HG02840 (cell line): ENCODE data around the gene UBE2D2.
"Not testable (repeated sequence)": the region's sequence is repeated elsewhere in the genome, so short reads cannot be mapped to it uniquely, and the experiment has no call there.

Source experiments
- ATAC-seq: cut with Tn5 transposase; IDR thresholded peaks from one replicate; pipeline ENCODE4 v1.9.1; 2021; ENCODE audit warnings: mild to moderate bottlenecking, moderate library complexity, moderate number of reproducible peaks; ENCODE audit not compliant: unreplicated experiment, low FRiP score

UBE2D2 gene

GRCh38 chr5:139578325-139578724 lies 17.2 kb downstream of the UBE2D2 start:
- ATAC-seq, result no peak

DNA sequence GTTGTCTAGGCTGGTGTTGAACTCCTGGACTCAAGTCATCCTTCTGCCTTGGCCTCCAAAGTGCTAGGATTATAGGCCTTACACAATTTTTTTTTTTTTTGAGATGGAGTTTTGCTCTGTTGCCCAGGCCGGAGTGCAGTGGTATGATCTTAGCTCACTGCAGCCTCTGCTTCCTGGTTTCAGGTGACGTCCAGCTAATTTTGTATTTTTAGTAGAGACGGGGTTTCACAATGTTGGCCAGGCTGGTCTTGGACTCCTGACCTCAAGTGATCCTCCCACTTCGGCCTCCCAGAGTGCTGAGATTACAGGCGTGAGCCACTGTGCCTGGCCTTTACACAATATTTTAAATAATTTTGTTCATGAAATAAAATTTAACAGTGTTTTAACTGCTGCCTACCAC lies 21.0 kb downstream of the UBE2D2 start:
- ATAC-seq, result not testable (repeated sequence)

DNA sequence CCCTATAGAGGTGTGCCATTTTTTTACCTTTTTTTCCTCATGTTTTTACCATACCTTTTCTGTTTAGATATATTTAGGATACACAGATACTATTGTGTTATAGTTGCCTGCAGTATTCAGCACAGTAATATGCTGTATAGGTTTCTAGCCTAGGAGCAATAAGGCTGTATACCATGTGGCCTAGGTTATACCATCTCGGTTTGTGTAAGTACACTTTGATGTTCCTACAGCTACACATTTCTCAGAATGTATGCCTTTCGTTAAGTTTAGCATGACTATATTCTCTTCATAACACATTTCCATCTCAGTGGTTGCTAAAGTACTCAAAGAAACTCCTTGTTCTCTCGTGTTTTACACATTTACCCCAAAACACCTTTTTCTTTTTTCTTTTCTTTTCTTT lies 23.0 kb downstream of the UBE2D2 start:
- ATAC-seq, result no peak

DNA sequence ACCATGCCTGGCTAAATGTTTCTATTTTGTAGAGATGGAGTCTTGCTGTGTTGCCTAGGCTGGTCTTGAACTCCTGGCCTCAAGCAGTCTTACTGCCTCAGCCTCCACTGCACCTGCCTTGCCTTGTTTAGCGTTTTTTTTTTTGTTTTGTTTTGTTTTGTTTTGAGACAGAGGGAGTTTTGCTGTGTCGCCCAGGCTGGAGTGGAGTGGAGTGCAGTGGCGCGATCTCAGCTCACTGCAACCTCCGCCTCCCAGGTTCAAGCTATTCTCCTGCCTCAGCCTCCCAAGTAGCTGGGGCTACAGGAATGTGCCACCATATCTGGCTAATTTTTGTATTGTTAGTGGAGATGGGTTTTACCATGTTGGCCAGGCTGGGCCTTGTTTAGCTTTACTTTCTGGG lies 27.0 kb downstream of the UBE2D2 start:
- ATAC-seq, result not testable (repeated sequence)

- ATAC-seq, result no peak
These were observed 27.8 kb downstream of the UBE2D2 start for GRCh38 chr5:139588962-139589361.

DNA sequence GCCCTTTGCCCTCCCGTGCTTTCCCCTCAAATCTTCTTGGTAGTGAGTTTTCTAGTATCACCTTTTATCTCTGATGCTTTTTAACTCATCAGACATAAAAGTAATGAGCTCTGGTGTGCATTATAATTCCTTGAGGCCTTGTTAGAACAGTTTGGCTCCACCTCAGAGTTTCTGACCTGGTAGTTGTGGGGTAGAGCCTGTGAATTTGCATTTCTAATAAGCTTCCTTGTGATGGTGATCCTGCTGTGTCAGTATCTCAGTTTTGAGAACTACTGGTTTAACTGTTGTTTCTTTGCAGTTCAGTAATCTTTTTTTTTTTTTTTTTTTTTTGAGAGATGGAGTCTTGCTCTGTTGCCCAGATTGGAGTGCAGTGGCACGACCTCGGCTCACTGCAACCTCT lies 31.1 kb downstream of the UBE2D2 start:
- no peak for ATAC-seq

- not testable (repeated sequence) for ATAC-seq
These were observed 31.9 kb downstream of the UBE2D2 start for GRCh38 chr5:139593076-139593475.

- no peak for ATAC-seq
These were observed 32.7 kb downstream of the UBE2D2 start for GRCh38 chr5:139593716-139594319.

DNA sequence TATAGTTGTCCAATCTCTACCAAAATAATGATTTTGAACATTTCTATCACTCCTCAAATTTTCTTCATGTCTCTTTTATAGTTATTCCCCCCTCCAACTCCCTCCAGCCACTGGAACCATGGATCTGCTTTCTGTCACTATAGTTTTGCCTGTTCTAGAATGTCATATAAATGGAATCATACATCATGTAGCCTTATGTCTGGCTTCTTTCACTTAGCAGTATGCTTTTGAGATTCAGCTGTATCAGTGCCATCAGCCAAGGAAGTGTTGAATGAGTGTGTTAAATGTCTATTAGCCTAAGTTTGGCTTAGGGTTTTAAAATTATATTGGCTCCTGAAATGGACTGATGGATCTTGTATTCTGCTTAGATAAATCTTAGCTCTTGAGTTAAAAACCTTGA lies 36.0 kb downstream of the UBE2D2 start:
- ATAC-seq, result no peak

- not testable (repeated sequence) for ATAC-seq
These were observed 37.4 kb downstream of the UBE2D2 start for GRCh38 chr5:139598601-139598965.

DNA sequence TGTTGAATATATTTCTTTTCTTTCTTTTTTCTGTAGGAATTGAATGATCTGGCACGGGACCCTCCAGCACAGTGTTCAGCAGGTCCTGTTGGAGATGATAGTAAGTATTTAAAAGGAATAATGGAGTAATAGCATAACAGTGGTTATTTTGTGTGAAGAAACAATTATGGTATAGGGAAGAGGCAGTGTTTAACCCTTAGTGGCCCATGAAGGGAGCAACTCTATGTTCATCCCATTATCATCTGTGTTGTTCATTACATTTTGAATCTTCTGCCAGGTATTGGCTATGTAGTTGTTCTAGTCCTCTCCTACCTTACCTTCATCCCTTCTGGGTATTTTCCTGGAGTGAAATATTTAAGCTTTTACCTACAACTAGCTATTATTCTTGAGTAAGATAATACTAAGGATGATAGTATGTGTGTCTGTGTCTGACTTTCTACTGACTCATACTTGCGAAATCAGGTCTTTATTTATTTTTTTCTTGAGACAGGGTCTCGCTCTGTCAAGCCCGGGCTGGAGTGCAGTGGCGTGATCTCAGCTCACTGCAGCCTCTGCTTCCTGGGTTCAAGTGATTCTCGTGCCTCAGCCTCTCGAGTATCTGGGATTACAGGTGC lies 39.3 kb downstream of the UBE2D2 start:
- ATAC-seq, result no peak

DNA sequence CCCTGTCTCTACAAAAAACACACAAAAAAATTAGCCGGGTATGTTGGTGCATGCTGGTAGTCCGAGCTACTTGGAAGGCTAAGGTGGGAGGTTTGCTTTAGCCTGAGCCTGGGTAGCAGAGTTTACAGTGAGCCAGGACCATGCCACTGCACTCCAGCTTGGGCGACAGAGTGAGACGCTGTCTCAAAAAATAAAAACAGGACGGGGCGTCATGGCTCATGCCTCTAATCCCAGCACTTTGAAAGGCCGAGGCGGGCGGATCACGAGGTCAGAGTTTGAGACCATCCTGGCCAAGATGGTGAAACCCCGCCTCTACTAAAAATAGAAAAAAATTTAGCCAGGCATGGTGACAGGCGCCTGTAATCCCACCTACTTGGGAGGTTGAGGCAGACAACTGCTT lies 40.3 kb downstream of the UBE2D2 start:
- ATAC-seq, result no peak

- not testable (repeated sequence) for ATAC-seq
These were observed 40.8 kb downstream of the UBE2D2 start for GRCh38 chr5:139601948-139602347.

DNA sequence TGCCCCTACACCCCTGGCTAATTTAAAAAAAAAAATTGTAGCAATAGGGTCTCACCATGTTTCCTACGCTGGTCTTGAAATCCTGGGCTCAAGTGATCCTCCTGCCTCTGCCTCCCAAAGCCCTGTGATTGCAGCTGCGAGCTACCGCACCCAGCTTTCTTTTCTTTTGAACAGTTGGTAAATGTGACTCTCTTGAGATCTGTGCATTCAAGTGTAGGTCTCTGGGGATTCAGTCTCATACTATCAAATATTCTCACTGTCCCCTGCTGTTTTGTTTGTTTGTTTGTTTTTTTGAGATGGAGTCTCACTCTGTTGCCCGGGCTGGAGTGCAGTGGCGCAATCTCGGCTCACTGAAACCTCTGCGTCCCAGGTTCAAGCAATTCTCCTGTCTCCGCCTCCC lies 44.7 kb downstream of the UBE2D2 start:
- no peak for ATAC-seq

DNA sequence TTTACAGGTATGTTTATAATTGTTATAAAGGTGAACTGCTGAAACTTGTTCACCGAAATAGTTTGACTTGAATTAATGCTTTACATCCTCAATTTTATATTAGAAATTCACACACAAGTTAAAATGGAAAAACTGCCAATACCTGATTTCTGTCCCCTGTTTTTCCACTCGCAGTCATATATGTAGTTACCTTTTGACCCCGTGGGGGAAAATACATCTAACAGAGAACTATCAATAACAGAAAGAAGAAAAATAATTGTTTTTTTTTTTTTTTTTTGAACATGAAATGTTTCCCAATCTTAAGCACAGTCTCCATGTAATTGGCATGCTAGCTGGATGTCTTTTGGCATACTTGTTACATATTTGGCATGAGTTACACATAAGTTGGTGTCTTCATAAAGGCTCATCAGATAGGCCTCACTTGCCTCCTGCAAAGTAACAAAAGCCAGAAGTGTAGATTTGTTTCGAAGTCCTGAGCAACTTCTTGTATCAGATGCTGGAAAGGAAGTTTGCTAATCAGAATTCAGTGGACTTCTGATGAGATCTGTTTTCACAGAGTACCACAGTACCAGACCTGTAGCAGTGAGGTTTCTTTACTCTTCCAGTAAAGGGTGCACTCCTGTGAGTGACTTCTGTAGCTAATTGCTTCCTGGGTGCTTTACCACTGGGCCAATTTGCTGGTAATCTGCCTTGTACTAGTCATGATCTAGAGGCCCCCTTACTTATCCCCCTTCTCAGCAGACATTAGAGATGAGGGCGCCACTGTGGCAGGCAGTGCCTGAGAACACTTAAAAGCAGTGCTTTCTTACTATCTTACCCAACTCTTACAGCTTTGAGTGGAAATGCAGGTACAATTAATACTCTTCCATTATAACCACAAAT lies 50.8 kb downstream of the UBE2D2 start:
- no peak for ATAC-seq

DNA sequence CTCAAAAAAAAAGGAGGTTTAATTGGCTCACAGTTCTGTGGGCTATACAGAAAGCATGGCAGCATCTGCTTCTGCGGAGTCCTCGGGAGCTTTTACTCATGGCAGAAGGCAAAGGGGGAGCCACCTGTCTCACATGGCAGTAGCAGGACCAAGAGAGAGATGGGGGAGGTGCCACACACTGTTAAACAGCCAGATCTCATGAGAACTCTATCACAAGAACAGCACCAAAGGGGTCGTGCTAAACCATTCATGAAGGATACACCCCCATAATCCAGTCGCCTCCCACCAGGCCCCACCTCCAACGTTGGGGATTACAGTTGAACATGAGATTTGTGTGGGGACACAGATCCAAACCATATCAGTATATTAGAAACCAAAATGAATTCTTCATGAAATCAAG lies 58.7 kb downstream of the UBE2D2 start:
- ATAC-seq, result no peak

DNA sequence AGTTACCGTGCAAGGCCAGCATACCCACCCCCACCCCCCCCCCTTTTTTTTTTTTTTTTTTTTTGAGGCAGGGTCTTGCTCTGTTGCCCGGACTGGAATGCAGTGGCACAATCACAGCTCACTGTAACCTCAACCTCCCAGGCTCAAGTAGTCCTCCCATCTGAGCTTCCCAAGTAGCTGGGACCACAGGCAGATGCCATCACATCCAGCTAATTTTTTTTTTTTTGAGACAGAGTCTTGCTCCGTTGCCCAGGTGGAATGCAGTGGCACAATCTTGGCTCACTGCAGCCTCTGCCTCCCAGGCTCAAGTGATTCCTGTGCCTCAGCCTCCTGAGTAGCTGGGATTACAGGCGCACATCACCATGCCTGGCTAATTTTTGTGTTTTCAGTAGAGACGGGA lies 64.3 kb downstream of the UBE2D2 start:
- ATAC-seq, result not testable (repeated sequence)

DNA sequence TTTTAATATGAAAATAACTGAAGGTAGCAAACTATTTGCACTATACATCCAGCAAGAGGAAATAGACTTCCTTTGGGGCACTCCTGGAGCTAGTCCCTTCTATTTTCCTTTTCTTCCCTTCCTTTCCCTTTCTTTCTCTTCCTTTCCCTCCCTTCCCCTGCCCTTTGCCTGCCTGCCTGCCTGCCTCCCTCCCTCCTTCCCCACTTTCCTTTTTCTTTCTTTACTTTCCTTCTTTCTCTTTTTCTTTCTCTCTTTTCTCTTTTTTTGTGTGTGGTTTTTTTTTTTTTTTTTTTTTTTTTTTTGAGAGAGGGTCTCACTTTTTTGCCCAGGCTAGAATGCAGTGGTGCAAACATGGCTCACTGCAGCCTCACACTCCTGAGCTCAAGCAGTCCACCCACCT lies 69.7 kb downstream of the UBE2D2 start:
- ATAC-seq, result no peak

GRCh38 chr5:139631520-139632165 lies 70.5 kb downstream of the UBE2D2 start:
- no peak for ATAC-seq

GRCh38 chr5:139633295-139634027 lies 72.3 kb downstream of the UBE2D2 start:
- no peak for ATAC-seq

GRCh38 chr5:139634028-139634325 lies 72.8 kb downstream of the UBE2D2 start:
- no peak for ATAC-seq
